OCI-LY1 (cell line): Measurements from ENCODE around the gene CASZ1.

Source experiments
- H2AFZ ChIP-seq: fragments of 200-600 bp; sonication (generic), shearing (Covaris generic); 2 replicates; pipeline ENCODE4 v1.6.0; 2014; ENCODE audit warnings: antibody characterized with exemption, mild to moderate bottlenecking, low read length
- H3F3A ChIP-seq: fragments of 200-600 bp; sonication (generic), shearing (Covaris generic); 2 replicates; pipeline ENCODE4 v1.6.0; 2014; ENCODE audit warnings: mild to moderate bottlenecking, antibody characterized with exemption, low read length, moderate library complexity; ENCODE audit not compliant: insufficient read depth
- H3K27ac ChIP-seq: fragments of 200-600 bp; sonication (generic); 2 replicates; pipeline ENCODE4 v1.5.1; 2014; ENCODE audit warnings: low read length, mixed run types, mild to moderate bottlenecking, low read depth; ENCODE audit not compliant: poor library complexity, severe bottlenecking
- H3K27me3 ChIP-seq: fragments of 200-600 bp; sonication (generic); 2 replicates; pipeline ENCODE4 v1.6.0; 2014; ENCODE audit warnings: antibody characterized with exemption, mild to moderate bottlenecking, low read length, moderate library complexity; ENCODE audit not compliant: insufficient read depth
- H3K36me3 ChIP-seq: fragments of 200-600 bp; sonication (generic); 2 replicates; pipeline ENCODE4 v1.6.1; 2014; ENCODE audit warnings: mild to moderate bottlenecking, antibody characterized with exemption, low read length, moderate library complexity, mixed read lengths; ENCODE audit not compliant: insufficient read depth
- H3K4me1 ChIP-seq: fragments of 200-600 bp; sonication (generic); 2 replicates; pipeline ENCODE4 v1.5.1; 2014; ENCODE audit warnings: mild to moderate bottlenecking, low read length, moderate library complexity; ENCODE audit not compliant: insufficient read depth, severe bottlenecking
- H3K4me2 ChIP-seq: fragments of 200-600 bp; sonication (generic), shearing (Covaris generic); 2 replicates; pipeline ENCODE4 v1.6.1; 2014; ENCODE audit warnings: low read length
- H3K4me3 ChIP-seq: fragments of 200-600 bp; sonication (generic); 2 replicates; pipeline ENCODE4 v1.5.1; 2014; ENCODE audit warnings: low read length, low read depth, mild to moderate bottlenecking, mixed read lengths; ENCODE audit not compliant: poor library complexity, severe bottlenecking
- H3K79me2 ChIP-seq: fragments of 200-600 bp; shearing (Covaris generic); 2 replicates; pipeline ENCODE4 v1.6.1; 2016; ENCODE audit warnings: mixed run types, low read length, mixed read lengths; ENCODE audit not compliant: insufficient read depth
- H3K9ac ChIP-seq: fragments of 200-600 bp; sonication (generic), shearing (Covaris generic); 2 replicates; pipeline ENCODE4 v1.6.1; 2014; ENCODE audit warnings: mild to moderate bottlenecking, low read length, mixed read lengths
- H3K9me2 ChIP-seq: fragments of 200-600 bp; sonication (generic), shearing (Covaris generic); 2 replicates; pipeline ENCODE4 v1.6.1; 2014; ENCODE audit warnings: low read depth, mild to moderate bottlenecking, low read length, mixed read lengths
- H3K9me3 ChIP-seq: fragments of 200-600 bp; shearing (Covaris generic); 2 replicates; pipeline ENCODE4 v1.6.1; 2014; ENCODE audit warnings: low read length, mixed read lengths
- H4K20me1 ChIP-seq: fragments of 200-600 bp; sonication (generic), shearing (Covaris generic); 2 replicates; pipeline ENCODE4 v1.6.0; 2016; ENCODE audit warnings: mild to moderate bottlenecking, low read length; ENCODE audit not compliant: insufficient read depth
- CTCF ChIP-seq: fragments of 200-600 bp; sonication (generic), shearing (Covaris generic); IDR thresholded peaks from 2 replicates; pipeline ENCODE4 v1.5.1; 2017; ENCODE audit warnings: mild to moderate bottlenecking, antibody characterized with exemption, low read length, moderate library complexity, mixed read lengths
- EZH2 ChIP-seq: fragments of 200-600 bp; sonication (generic), shearing (Covaris generic); IDR thresholded peaks from 2 replicates; pipeline ENCODE4 v1.8.0; 2017; ENCODE audit warnings: borderline replicate concordance, mixed run types, mild to moderate bottlenecking, antibody characterized with exemption, low read length, moderate library complexity, mixed read lengths

Gene CASZ1

GRCh38 chr1:10677491-10678391 is 118.7 kb downstream of the CASZ1 start:
- Histone ChIP-seq H3K4me1 (no peaks in the 10 kb centered on the region), H4K20me1 (no peaks in the 10 kb centered on the region), H3K4me3 (no peak overlapping the region), H3K4me2 (no peak overlapping the region), H3K79me2 (no peaks in the 10 kb centered on the region), H3K36me3 (no peaks in the 10 kb centered on the region), H3K27me3 (0 out of 2 replicates have a peak, but pooled peaks cover 3% of the 10 kb centered on the region), H3F3A (no peaks in the 10 kb centered on the region), H3K9me3 (no peaks in the 10 kb centered on the region), H3K9ac (no peak overlapping the region), H3K9me2 (no peaks in the 10 kb centered on the region), H3K27ac (no peak overlapping the region), H2AFZ (no peak overlapping the region)
- TF ChIP-seq CTCF (no peak), EZH2 (no peak)

DNA sequence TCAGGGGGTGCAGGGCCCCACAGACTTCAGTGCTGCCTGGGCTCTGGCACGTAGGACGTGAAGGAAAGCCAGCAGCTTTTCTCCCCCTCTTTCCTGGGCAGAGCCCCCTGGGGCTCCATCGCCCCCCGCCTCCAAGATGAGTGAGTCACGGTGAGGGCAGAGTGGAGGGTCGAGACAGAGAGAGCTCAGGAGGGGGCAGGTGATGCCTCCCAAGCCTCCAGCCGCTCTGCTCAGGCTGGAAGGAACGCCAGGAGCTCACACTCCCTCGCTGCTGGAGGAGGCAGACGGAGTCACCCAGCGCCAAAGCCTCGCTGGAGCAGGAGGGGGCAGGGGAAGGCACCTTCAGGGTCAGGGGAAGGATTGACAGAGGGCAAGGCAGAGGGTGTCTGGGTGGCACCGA is 119.5 kb downstream of the CASZ1 start:
- Histone ChIP-seq H3K9me3 (no peaks in the 10 kb centered on the region), H3K79me2 (no peaks in the 10 kb centered on the region), H3K4me1 (no peaks in the 10 kb centered on the region), H3K9ac (no peak overlapping the region), H3K36me3 (no peaks in the 10 kb centered on the region), H2AFZ (no peak overlapping the region), H3K4me2 (no peak overlapping the region), H4K20me1 (no peaks in the 10 kb centered on the region), H3K27me3 (0 out of 2 replicates have a peak, but pooled peaks cover under 1% of the 10 kb centered on the region), H3K9me2 (no peaks in the 10 kb centered on the region), H3K27ac (no peak overlapping the region), H3F3A (no peaks in the 10 kb centered on the region), H3K4me3 (no peak overlapping the region)
- no peak for TF ChIP-seq CTCF
- TF ChIP-seq EZH2: no peak

- no peaks in the 10 kb centered on the region for H3K9me3 ChIP-seq
- no peaks in the 10 kb centered on the region for H4K20me1 ChIP-seq
- no peak overlapping the region for H3K27ac ChIP-seq
- H3K4me1 ChIP-seq: no peaks in the 10 kb centered on the region
- no peaks in the 10 kb centered on the region for H3K36me3 ChIP-seq
- no peak overlapping the region for H3K9ac ChIP-seq
- H3K9me2 ChIP-seq: no peaks in the 10 kb centered on the region
- H3K4me3 ChIP-seq: no peak overlapping the region
- no peak overlapping the region for H2AFZ ChIP-seq
- no peaks in the 10 kb centered on the region for H3K27me3 ChIP-seq
- no peaks in the 10 kb centered on the region for H3K79me2 ChIP-seq
- H3F3A ChIP-seq: no peaks in the 10 kb centered on the region
- H3K4me2 ChIP-seq: no peak overlapping the region
- TF ChIP-seq EZH2: no peak
- TF ChIP-seq CTCF: no peak
Measured at GRCh38 chr1:10675813-10676212, 120.6 kb downstream of the CASZ1 start.
